PC-3 (cell line): ENCODE data around the gene HSPB7. TPM values are rescaled to one million over a fixed set of nuclear protein-coding genes. Genes with fewer than 3 reads are reported as not detected.

Source experiments
- ATAC-seq: fragments of 200-7000 bp; cut with Tn5 transposase; 2 replicates; pipeline ENCODE4 v1.9.1; 2020; ENCODE audit warnings: mild to moderate bottlenecking, moderate library complexity
- BruUV-seq: library from RNA; stranded (reverse); fragments of 400-500 nt; replicated peaks from 2 replicates; lab custom pipeline; 2021; lab: Mats Ljungman, UMichigan
- CTCF ChIA-PET: fragments of 300-600 bp; sonication (Branson Sonifier 250); formaldehyde crosslinking; loops from one replicate; lab custom pipeline; 2022; ENCODE audit warnings: antibody characterized with exemption; lab: Charles Lee
- POLR2A ChIA-PET: fragments of 300-600 bp; sonication (Branson Sonifier 250); formaldehyde crosslinking; loops from one replicate; lab custom pipeline; 2022; ENCODE audit warnings: antibody characterized with exemption; ENCODE audit not compliant: unreplicated experiment; lab: Charles Lee
- DNase-seq: peaks from one replicate; pipeline ENCODE4 v3.0.0-alpha.2; 2015
- H2AFZ ChIP-seq: fragments of 300-600 bp; sonication (generic); 2 replicates; pipeline ENCODE4 v1.6.0; 2016; ENCODE audit warnings: antibody characterized with exemption, low read length
- H3F3A ChIP-seq: fragments of 300-600 bp; sonication (generic); one replicate; pipeline ENCODE4 v1.6.0; 2017; ENCODE audit warnings: antibody characterized with exemption, low read length, control low read depth, mild to moderate bottlenecking; ENCODE audit not compliant: unreplicated experiment
- H3K27ac ChIP-seq: fragments of 300-600 bp; sonication (generic); 2 replicates; pipeline ENCODE4 v1.5.1; 2016; ENCODE audit warnings: mild to moderate bottlenecking, low read length
- H3K27me3 ChIP-seq: fragments of 300-600 bp; sonication (generic); 2 replicates; pipeline ENCODE4 v1.6.1; 2016; ENCODE audit warnings: low read length, mixed read lengths
- H3K36me3 ChIP-seq: fragments of 300-600 bp; sonication (generic); 2 replicates; pipeline ENCODE4 v1.6.1; 2016; ENCODE audit warnings: low read depth, mixed run types, low read length, mixed read lengths
- H3K4me1 ChIP-seq: fragments of 300-600 bp; sonication (generic); 2 replicates; pipeline ENCODE4 v1.5.1; 2016; ENCODE audit warnings: low read length; ENCODE audit not compliant: insufficient read depth
- H3K4me2 ChIP-seq: fragments of 300-600 bp; sonication (generic); 2 replicates; pipeline ENCODE4 v1.6.0; 2016; ENCODE audit warnings: low read length
- H3K4me3 ChIP-seq: fragments of 300-600 bp; sonication (generic); 2 replicates; pipeline ENCODE4 v1.5.1; 2016; ENCODE audit warnings: mild to moderate bottlenecking, low read length, mixed read lengths
- H3K79me2 ChIP-seq: fragments of 300-600 bp; sonication (generic); 2 replicates; pipeline ENCODE4 v1.6.1; 2017; ENCODE audit warnings: low read length, mixed read lengths
- H3K9ac ChIP-seq: fragments of 300-600 bp; sonication (generic); 2 replicates; pipeline ENCODE4 v1.6.0; 2016; ENCODE audit warnings: mild to moderate bottlenecking, low read length
- H3K9me2 ChIP-seq: fragments of 300-600 bp; sonication (generic); replicated peaks from 2 replicates; pipeline ENCODE4 v1.6.1; 2016; ENCODE audit warnings: mixed run types, low read length, mixed read lengths
- H3K9me3 ChIP-seq: fragments of 300-600 bp; sonication (generic); 2 replicates; pipeline ENCODE4 v1.6.1; 2016; ENCODE audit warnings: low read length, mixed read lengths
- H4K20me1 ChIP-seq: fragments of 300-600 bp; sonication (generic); 2 replicates; pipeline ENCODE4 v1.6.1; 2016; ENCODE audit warnings: low read length, mixed read lengths
- CTCF ChIP-seq: fragments of 300-600 bp; sonication (generic); conservative IDR thresholded peaks from 2 replicates; pipeline ENCODE4 v1.5.1; 2017; ENCODE audit warnings: antibody characterized with exemption, low read depth, mild to moderate bottlenecking, low read length
- EZH2 ChIP-seq: fragments of 300-600 bp; sonication (generic); IDR thresholded peaks from one replicate; pipeline ENCODE4 v1.6.1; 2017; ENCODE audit warnings: antibody characterized with exemption, mild to moderate bottlenecking, low read length; ENCODE audit not compliant: unreplicated experiment
- EZH2phosphoT487 ChIP-seq: fragments of 300-600 bp; sonication (generic); IDR thresholded peaks from 2 replicates; pipeline ENCODE4 v1.6.1; 2018; ENCODE audit warnings: mild to moderate bottlenecking, antibody characterized with exemption, low read length, borderline replicate concordance
- intact Hi-C: fragments of 100-400 bp; cut with micrococcal nuclease; formaldehyde crosslinking; loops from 2 replicates; pipeline ENCODE4 v1.9.0; 2023
- total RNA-seq: library from RNA; depleted of rRNA; stranded (reverse); fragments of >200 nt; gene quantifications from 2 replicates; pipeline ENCODE4 v1.2.3, GENCODE V29; 2014

Gene HSPB7
- total RNA-seq, 1 experiment from 2014 or later: not detected

DNA sequence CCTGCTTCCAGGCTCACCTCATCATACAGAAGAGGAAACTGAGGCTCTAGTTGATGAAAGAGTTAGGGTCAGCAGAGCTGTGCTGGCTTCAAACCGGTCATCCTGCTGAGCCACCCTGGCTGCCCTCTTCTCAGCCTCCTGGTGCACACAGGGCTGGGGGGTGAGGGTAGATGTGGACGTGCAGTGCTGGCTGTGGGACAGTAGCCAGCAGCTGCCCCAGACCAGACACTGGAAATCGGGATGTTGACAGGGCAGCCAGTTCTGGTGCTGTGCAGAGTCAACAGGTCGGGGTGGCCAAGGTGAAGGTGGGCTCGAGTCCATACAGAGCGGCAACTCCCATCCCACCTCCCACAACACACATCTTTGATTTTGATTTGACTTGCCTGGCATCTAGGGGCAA, 2.5 kb upstream of the HSPB7 start:
- no peak overlapping the region for H3K27ac ChIP-seq
- H3K9me3 ChIP-seq: no peaks in the 10 kb centered on the region
- H3K36me3 ChIP-seq: no peaks in the 10 kb centered on the region
- H3K4me1 ChIP-seq: no peaks in the 10 kb centered on the region
- ATAC-seq (no peak), DNase-seq (no peak)
- H2AFZ ChIP-seq: no peak overlapping the region
- no peaks in the 10 kb centered on the region for H4K20me1 ChIP-seq
- no peaks in the 10 kb centered on the region for H3K79me2 ChIP-seq
- H3K4me3 ChIP-seq: no peak overlapping the region
- TF ChIP-seq EZH2phosphoT487 (no peak), EZH2 (no peak), CTCF (no peak)
- H3K9me2 ChIP-seq: no peaks in the 10 kb centered on the region
- POLR2A ChIA-PET: interaction anchor here (0.6 kb wide), 1 partner anchor 273 kb away, joined by 3 read pairs; no protein-coding TSS in a partner anchor
- no peak overlapping the region for H3K9ac ChIP-seq
- no peak overlapping the region for H3K4me2 ChIP-seq
- no peaks in the 10 kb centered on the region for H3F3A ChIP-seq
- intact Hi-C loops: no loop called here
- CTCF ChIA-PET: no interaction called here
- no TSS peak for BruUV-seq
- no peaks in the 10 kb centered on the region for H3K27me3 ChIP-seq

DNA sequence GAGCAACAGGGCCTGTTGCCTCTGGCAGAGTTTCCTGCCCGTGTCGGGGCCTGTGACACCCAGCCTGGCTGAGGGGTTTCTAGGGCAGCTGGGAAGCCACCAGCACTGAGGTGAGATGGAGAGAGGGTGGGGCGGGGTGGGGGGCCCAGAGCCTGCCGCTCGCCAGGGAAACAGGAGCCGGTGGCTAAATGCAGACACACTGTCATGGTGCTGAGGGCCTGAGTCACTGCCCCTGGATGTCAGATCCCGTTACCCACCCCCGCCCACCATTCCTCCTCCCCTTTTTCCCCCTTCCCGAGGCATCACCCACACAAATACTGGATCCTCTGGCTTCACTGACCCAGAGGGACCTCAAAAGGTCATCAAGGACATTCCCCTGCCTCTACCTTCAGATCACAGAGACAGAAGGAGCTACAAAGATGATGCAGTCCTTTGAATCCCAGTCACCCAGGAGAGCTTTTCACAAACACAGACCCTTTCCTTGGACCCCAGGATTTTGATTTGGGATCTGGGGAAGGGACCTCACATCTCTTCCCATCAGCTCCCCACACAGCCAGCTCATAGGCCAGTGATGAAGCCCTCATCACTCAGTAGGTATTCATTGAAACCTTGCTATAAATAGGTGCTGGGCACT, 1.9 kb upstream of the HSPB7 start:
- DNase-seq (no peak), ATAC-seq (no peak)
- BruUV-seq: no TSS peak
- H3K4me1 ChIP-seq: no peaks in the 10 kb centered on the region
- ChIA-PET CTCF (no interaction called here), POLR2A (no interaction called here)
- H3K4me3 ChIP-seq: no peak overlapping the region
- H3K4me2 ChIP-seq: no peak overlapping the region
- H3K9me2 ChIP-seq: no peaks in the 10 kb centered on the region
- H3K79me2 ChIP-seq: no peaks in the 10 kb centered on the region
- no peaks in the 10 kb centered on the region for H3K36me3 ChIP-seq
- H3F3A ChIP-seq: no peaks in the 10 kb centered on the region
- H3K27ac ChIP-seq: no peak overlapping the region
- H3K27me3 ChIP-seq: no peaks in the 10 kb centered on the region
- no peak for TF ChIP-seq EZH2
- no peak for TF ChIP-seq EZH2phosphoT487
- intact Hi-C loops: no loop called here
- H4K20me1 ChIP-seq: no peaks in the 10 kb centered on the region
- no peaks in the 10 kb centered on the region for H3K9me3 ChIP-seq
- H2AFZ ChIP-seq: no peak overlapping the region
- no peak overlapping the region for H3K9ac ChIP-seq

DNA sequence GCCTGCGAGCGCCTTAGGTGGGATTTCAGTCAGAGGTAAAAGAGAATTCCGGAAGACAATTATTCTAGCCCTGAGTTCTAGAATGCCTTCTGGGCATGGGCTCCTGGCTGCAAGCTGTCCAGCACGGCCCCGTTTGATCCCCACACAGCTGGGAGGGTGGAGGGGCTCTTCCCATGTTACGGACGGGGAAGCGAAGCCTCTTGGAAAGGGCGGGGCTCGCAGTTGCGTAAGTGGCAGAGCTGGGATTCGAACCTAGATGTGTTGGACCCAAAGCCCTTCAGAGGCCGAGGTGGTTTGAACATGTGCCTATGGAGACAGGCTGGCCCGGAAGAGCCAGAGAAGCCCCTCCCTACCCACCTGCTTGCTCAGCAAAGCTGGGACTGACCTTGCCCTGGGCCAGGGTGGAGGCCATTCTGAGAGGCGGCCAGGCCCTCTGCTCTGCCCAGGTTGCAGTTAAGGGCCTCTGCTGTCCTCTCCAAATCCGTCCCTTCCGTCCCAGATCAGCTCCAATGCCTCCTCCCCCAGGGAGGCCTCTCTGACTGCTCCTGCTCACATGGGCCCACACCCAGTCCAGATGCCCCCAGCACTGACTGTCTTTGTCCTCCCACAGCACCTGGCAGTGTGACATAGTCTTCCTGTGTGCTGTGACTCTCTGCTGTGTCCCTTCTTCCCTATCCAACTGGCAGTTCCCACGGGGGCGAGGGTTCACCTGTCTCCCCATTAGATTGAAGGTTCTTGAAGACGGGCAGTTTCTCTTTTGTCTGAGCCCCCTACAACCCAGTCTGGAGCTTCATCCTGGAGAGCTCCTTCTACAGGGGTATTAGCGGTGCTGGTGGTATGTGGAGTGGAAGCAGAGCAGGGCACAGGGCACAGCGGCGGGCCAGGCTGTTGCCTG, 1.2 kb upstream of the HSPB7 start:
- Histone ChIP-seq H3K9me2 (no peaks in the 10 kb centered on the region), H3K9ac (no peak overlapping the region), H3K36me3 (no peaks in the 10 kb centered on the region), H3K4me1 (no peaks in the 10 kb centered on the region), H4K20me1 (no peaks in the 10 kb centered on the region), H3K9me3 (no peaks in the 10 kb centered on the region), H3K4me3 (no peak overlapping the region), H3F3A (no peaks in the 10 kb centered on the region), H2AFZ (no peak overlapping the region), H3K4me2 (no peak overlapping the region), H3K27me3 (no peaks in the 10 kb centered on the region), H3K79me2 (no peaks in the 10 kb centered on the region), H3K27ac (no peak overlapping the region)
- DNase-seq: no peak
- intact Hi-C loops: no loop called here
- ChIA-PET CTCF (no interaction called here), POLR2A (no interaction called here)
- no TSS peak for BruUV-seq
- TF ChIP-seq EZH2 (no peak), EZH2phosphoT487 (no peak), CTCF (no peak)
- ATAC-seq: no peak
